IMR-90 (cell line): ENCODE results near the gene RPL4. TPM values are rescaled to one million over a fixed set of nuclear protein-coding genes. Genes with fewer than 3 reads are reported as not detected.

Experiments used
- ATAC-seq: fragments of 200-7000 bp; cut with Tn5 transposase; 2 replicates; pipeline ENCODE4 v1.9.1; 2020; ENCODE audit warnings: low read depth, mild to moderate bottlenecking, moderate library complexity
- BruUV-seq: library from RNA; stranded (reverse); fragments of 400-500 nt; replicated peaks from 2 replicates; lab custom pipeline; 2021; lab: Mats Ljungman, UMichigan
- CTCF ChIA-PET: fragments of 300-600 bp; formaldehyde crosslinking; extraction: SDS; loops from one replicate; lab custom pipeline; 2021; ENCODE audit warnings: antibody characterized with exemption; lab: Yijun Ruan, JAX
- POLR2A ChIA-PET: fragments of 300-600 bp; sonication (Branson Sonifier 250); formaldehyde crosslinking; loops from one replicate; lab custom pipeline; 2022; ENCODE audit warnings: antibody characterized with exemption; ENCODE audit not compliant: unreplicated experiment; lab: Charles Lee
- DNase-seq: peaks from one replicate; pipeline ENCODE4 v3.0.0; 2013
- H2AFZ ChIP-seq: replicated peaks from 2 replicates; pipeline ENCODE3; 2013; ENCODE audit warnings: low read length, mild to moderate bottlenecking; ENCODE audit not compliant: poor library complexity
- H2AK5ac ChIP-seq: 2 replicates; pipeline ENCODE4 v1.6.1; 2013; ENCODE audit warnings: low read depth, low read length, inconsistent platforms
- H2AK9ac ChIP-seq: replicated peaks from 2 replicates; pipeline ENCODE3; 2013; ENCODE audit warnings: mild to moderate bottlenecking, low read depth, low read length, moderate library complexity; ENCODE audit not compliant: poor library complexity
- H2BK120ac ChIP-seq: 2 replicates; pipeline ENCODE4 v1.6.1; 2013; ENCODE audit warnings: low read depth, low read length, inconsistent platforms
- H2BK15ac ChIP-seq: 3 replicates; pipeline ENCODE4 v1.6.1; 2013; ENCODE audit warnings: low read depth, low read length, inconsistent platforms
- H2BK20ac ChIP-seq: 2 replicates; pipeline ENCODE4 v1.6.1; 2013; ENCODE audit warnings: low read depth, mild to moderate bottlenecking, inconsistent platforms, low read length, moderate library complexity
- H2BK5ac ChIP-seq: 2 replicates; pipeline ENCODE4 v1.6.1; 2013; ENCODE audit warnings: mild to moderate bottlenecking, low read depth, low read length, inconsistent platforms; ENCODE audit not compliant: poor library complexity, severe bottlenecking
- H3K14ac ChIP-seq: replicated peaks from 2 replicates; pipeline ENCODE4 v1.6.1; 2013; ENCODE audit warnings: low read depth, low read length, inconsistent platforms
- H3K18ac ChIP-seq: 2 replicates; pipeline ENCODE4 v1.6.1; 2013; ENCODE audit warnings: low read depth, low read length, control low read depth
- H3K23ac ChIP-seq: 2 replicates; pipeline ENCODE4 v1.6.1; 2013; ENCODE audit warnings: low read depth, low read length, inconsistent platforms
- H3K27ac ChIP-seq: 2 replicates; pipeline ENCODE4 v1.5.1; 2013; ENCODE audit warnings: mild to moderate bottlenecking, control low read depth, low read length; ENCODE audit not compliant: insufficient read depth
- H3K27me3 ChIP-seq: 2 replicates; pipeline ENCODE4 v1.6.1; 2013; ENCODE audit warnings: low read length; ENCODE audit not compliant: control insufficient read depth, insufficient read depth
- H3K36me3 ChIP-seq: 2 replicates; pipeline ENCODE4 v1.6.1; 2013; ENCODE audit warnings: low read length, mixed read lengths; ENCODE audit not compliant: control insufficient read depth, insufficient read depth
- H3K4ac ChIP-seq: 2 replicates; pipeline ENCODE4 v1.6.1; 2013; ENCODE audit warnings: low read depth, low read length, inconsistent platforms
- H3K4me1 ChIP-seq: 2 replicates; pipeline ENCODE4 v1.6.1; 2013; ENCODE audit warnings: low read length, mixed read lengths; ENCODE audit not compliant: control insufficient read depth, insufficient read depth
- H3K4me2 ChIP-seq: 2 replicates; pipeline ENCODE4 v1.6.1; 2013; ENCODE audit warnings: low read depth, mild to moderate bottlenecking, control low read depth, low read length, moderate library complexity
- H3K4me3 ChIP-seq: 2 replicates; pipeline ENCODE4 v1.5.1; 2013; ENCODE audit warnings: low read depth, mild to moderate bottlenecking, control low read depth, low read length, moderate library complexity; ENCODE audit not compliant: insufficient read depth
- H3K56ac ChIP-seq: 2 replicates; pipeline ENCODE4 v1.6.1; 2013; ENCODE audit warnings: low read length, inconsistent platforms; ENCODE audit not compliant: insufficient read depth; ENCODE audit errors: extremely low read depth
- H3K79me1 ChIP-seq, 2 experiments: 2 replicates each; pipeline ENCODE4 v1.6.1; 2013; ENCODE audit warnings: low read length in 2 of 2, inconsistent platforms in 1 of 2, low read depth in 1 of 2
- H3K9ac ChIP-seq: 2 replicates; pipeline ENCODE4 v1.6.1; 2013; ENCODE audit warnings: low read depth, low read length, control low read depth
- H3K9me1 ChIP-seq: 2 replicates; pipeline ENCODE4 v1.6.1; 2013; ENCODE audit warnings: low read length, inconsistent platforms; ENCODE audit not compliant: insufficient read depth
- H3K9me3 ChIP-seq: 2 replicates; pipeline ENCODE4 v1.6.1; 2013; ENCODE audit warnings: low read length; ENCODE audit not compliant: control insufficient read depth, insufficient read depth
- H4K20me1 ChIP-seq: 2 replicates; pipeline ENCODE4 v1.6.1; 2013; ENCODE audit warnings: low read length, inconsistent platforms; ENCODE audit not compliant: insufficient read depth
- H4K5ac ChIP-seq: 2 replicates; pipeline ENCODE4 v1.6.1; 2013; ENCODE audit warnings: mild to moderate bottlenecking, low read depth, low read length, control low read depth
- H4K8ac ChIP-seq, 2 experiments: 2 replicates each; pipeline ENCODE4 v1.6.1; 2013; ENCODE audit warnings: low read depth in 2 of 2, low read length in 2 of 2, control low read depth in 1 of 2, inconsistent platforms in 1 of 2
- H4K91ac ChIP-seq: 2 replicates; pipeline ENCODE4 v1.6.1; 2013; ENCODE audit warnings: low read depth, low read length, inconsistent platforms; ENCODE audit not compliant: insufficient read depth
- RCOR1 ChIP-seq: IDR thresholded peaks from 2 replicates; pipeline ENCODE4 v1.6.1; 2012; ENCODE audit warnings: mild to moderate bottlenecking, low read length, improper control_type of control experiment; ENCODE audit not compliant: insufficient replicate concordance
- WGBS, 2 experiments: methylation state at CpG; one replicate each; pipeline versions ENCODE4 v1.1.5 to v1.1.7; 2013; ENCODE audit warnings: missing lambda C conversion rate in 2 of 2; ENCODE audit not compliant: insufficient read length in 1 of 2; ENCODE audit errors: extremely low coverage in 2 of 2; 5-methylcytosine and 5-hydroxymethylcytosine counted together
- dilution Hi-C: fragments of 300-500 bp; cut with HindIII; formaldehyde crosslinking; loops from one replicate; pipeline ENCODE4 v1.14.3; 2018; ENCODE audit warnings: low sequenced_read_pairs; ENCODE audit not compliant: unreplicated experiment
- in situ Hi-C: fragments of 300-500 bp; cut with MboI; formaldehyde crosslinking; loops from 3 replicates; pipeline ENCODE4 v1.14.3; 2019; ENCODE audit warnings: low sequenced_read_pairs, inconsistent platforms, mixed read lengths
- intact Hi-C: fragments of 100-400 bp; cut with micrococcal nuclease; formaldehyde crosslinking; loops from 2 replicates; pipeline ENCODE4 v1.10.0; 2022
- polyA plus RNA-seq, 3 experiments: library from polyadenylated mRNA; depleted of rRNA; stranded (reverse); fragments of >200 nt; gene quantifications; 2 replicates each; pipeline ENCODE4 v1.2.3, GENCODE V29; 2012; ENCODE audit warnings: low replicate concordance in 1 of 3
- total RNA-seq: library from RNA; depleted of rRNA; stranded (reverse); fragments of >200 nt; gene quantifications from 2 replicates; pipeline ENCODE4 v1.2.3, GENCODE V29; 2012

RPL4 gene
- total and polyA plus RNA-seq, 2 of the 4 experiments (the other 2 are of a cell fraction), result 4,083 to 13,244 TPM

- DNase-seq, result no peak
- no peaks in the 10 kb centered on the region for H3K9me3 ChIP-seq
- in situ Hi-C loops, result loop anchor here (25.0 kb wide), 1 partner anchor 585 kb away; no protein-coding TSS in a partner anchor
Measured at GRCh38 chr15:66496951-66497501, 7.6 kb downstream of the RPL4 start.

More at GRCh38 chr15:66496951-66497501, 7.6 kb downstream of the RPL4 start:
- H3K9me1 ChIP-seq, result no peaks in the 10 kb centered on the region
- ChIA-PET POLR2A (no interaction called here), CTCF (interaction anchor here (0.7 to 2.5 kb wide), 6 partner anchors 13 to 118 kb away, joined by 3 to 10 read pairs (median 3); partner anchors contain the start of gene MAP2K1)
- peak overlapping the region; percentile 69; the same call in 1 of the 2 replicates for H3K23ac ChIP-seq
- H2BK15ac ChIP-seq, result no peak overlapping the region
- H3K27ac ChIP-seq, result peak overlapping the region; percentile 78
- H3K9ac ChIP-seq, result peak overlapping the region; percentile 83
- peak overlapping the region; percentile 98 for H2AK9ac ChIP-seq
- peak overlapping the region; percentile 85 for H3K14ac ChIP-seq
- H3K27me3 ChIP-seq, result no peaks in the 10 kb centered on the region
- H2AFZ ChIP-seq, result peak overlapping the region; percentile 93
- H4K5ac ChIP-seq, result peak overlapping the region; percentile 38
- peak overlapping the region; percentile 63 for H4K91ac ChIP-seq
- no peak overlapping the region for H2BK120ac ChIP-seq
- dilution Hi-C loops, result no loop called here
- intact Hi-C loops, result loop anchor here (1.0 to 5.0 kb wide), 2 partner anchors 111 to 245 kb away; partner anchors contain the start of genes MAP2K1 and MEGF11
- no peak overlapping the region for H3K18ac ChIP-seq
- H3K79me1 ChIP-seq, result peaks cover 15 to 31% of the 10 kb centered on the region in 2 experiments
- peak overlapping the region; percentile 83 for H3K56ac ChIP-seq
- H2BK5ac ChIP-seq, result peak overlapping the region; percentile 39
- peak; percentile 12 for ATAC-seq
- peak overlapping the region; percentile 77 for H2AK5ac ChIP-seq
- peaks cover 33% of the 10 kb centered on the region for H3K36me3 ChIP-seq
- H2BK20ac ChIP-seq, result no peak overlapping the region
- WGBS, 2 experiments, result 94% methylated on average over 2 of the region's 17 CpGs; no CpG with 5 or more reads in 1 of the 2 experiments
- no peaks in the 10 kb centered on the region for H3K4me1 ChIP-seq
- peak overlapping the region; percentile 83 to 99 for H4K8ac ChIP-seq
- TF ChIP-seq RCOR1, result no peak
- BruUV-seq, result no TSS peak
- H3K4ac ChIP-seq, result peak overlapping the region; percentile 78
- H4K20me1 ChIP-seq, result peaks cover 38% of the 10 kb centered on the region
- H3K4me2 ChIP-seq, result peak overlapping the region; percentile 81
- H3K4me3 ChIP-seq, result peak overlapping the region; percentile 78
